Fibroblast of pulmonary artery (primary cell): ENCODE results near the gene PSAP.

Experiments used
- DNase-seq: peaks from one replicate; pipeline ENCODE4 v3.0.0-alpha.2; 2010; ENCODE audit warnings: low read depth
- H3K4me3 ChIP-seq: replicated peaks from 2 replicates; pipeline ENCODE4 v1.5.1; 2011; ENCODE audit warnings: low read depth, mild to moderate bottlenecking, control low read depth, low read length, moderate library complexity
- TF ChIP-seq, protein P1 (sequence below): IDR thresholded peaks from 2 replicates; pipeline ENCODE4 v1.5.1; 2011; ENCODE audit warnings: mild to moderate bottlenecking, control low read depth, low read length, inconsistent platforms; ENCODE audit errors: missing control alignments

Gene PSAP

GRCh38 chr10:71846816-71847215 is 4.2 kb downstream of the PSAP start:
- DNase-seq, result no peak
- TF ChIP-seq, protein P1, sequence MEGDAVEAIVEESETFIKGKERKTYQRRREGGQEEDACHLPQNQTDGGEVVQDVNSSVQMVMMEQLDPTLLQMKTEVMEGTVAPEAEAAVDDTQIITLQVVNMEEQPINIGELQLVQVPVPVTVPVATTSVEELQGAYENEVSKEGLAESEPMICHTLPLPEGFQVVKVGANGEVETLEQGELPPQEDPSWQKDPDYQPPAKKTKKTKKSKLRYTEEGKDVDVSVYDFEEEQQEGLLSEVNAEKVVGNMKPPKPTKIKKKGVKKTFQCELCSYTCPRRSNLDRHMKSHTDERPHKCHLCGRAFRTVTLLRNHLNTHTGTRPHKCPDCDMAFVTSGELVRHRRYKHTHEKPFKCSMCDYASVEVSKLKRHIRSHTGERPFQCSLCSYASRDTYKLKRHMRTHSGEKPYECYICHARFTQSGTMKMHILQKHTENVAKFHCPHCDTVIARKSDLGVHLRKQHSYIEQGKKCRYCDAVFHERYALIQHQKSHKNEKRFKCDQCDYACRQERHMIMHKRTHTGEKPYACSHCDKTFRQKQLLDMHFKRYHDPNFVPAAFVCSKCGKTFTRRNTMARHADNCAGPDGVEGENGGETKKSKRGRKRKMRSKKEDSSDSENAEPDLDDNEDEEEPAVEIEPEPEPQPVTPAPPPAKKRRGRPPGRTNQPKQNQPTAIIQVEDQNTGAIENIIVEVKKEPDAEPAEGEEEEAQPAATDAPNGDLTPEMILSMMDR, result no peak
- H3K4me3 ChIP-seq, result no peak overlapping the region

- H3K4me3 ChIP-seq, result no peak overlapping the region
- TF ChIP-seq, protein P1, result no peak
- no peak for DNase-seq
These were observed 5.3 kb downstream of the PSAP start for GRCh38 chr10:71845410-71846405.

DNA sequence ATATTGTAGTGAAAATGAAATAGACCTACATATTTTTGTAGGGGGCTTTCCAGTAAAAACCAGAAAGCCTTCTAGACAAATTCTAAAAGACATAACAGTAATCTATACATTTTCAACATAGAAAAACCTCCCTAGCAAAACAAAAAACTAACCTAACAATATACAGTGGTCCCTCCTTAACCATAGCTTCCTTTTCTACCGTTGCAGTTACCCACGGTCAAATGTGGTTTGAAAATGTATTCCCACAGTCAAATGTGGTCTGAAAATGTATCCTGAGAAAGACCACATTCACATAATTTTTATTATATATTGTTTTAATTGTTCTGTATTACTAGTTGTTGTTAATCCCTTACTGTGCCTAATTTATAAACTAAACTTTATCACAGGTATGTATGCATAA is 6.4 kb downstream of the PSAP start:
- TF ChIP-seq, protein P1, result no peak
- no peak for DNase-seq
- no peak overlapping the region for H3K4me3 ChIP-seq

DNA sequence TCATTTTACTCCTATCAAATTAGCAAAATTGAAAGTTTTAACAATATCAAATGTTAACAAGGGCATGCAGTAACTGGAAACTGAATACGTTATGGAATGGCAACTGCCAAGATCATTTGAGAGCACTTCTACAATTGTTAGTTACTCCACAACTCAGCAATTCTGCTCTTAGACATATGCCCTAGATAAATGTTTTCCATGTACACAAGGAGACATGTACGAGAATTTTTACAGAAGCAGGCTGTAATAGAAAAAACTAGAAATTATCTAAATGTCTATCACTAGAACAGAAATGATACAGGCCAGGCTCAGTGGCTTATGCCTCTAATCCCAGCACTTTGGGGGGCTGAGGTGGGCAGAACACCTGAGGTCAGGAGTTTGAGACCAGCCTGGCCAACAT is 7.0 kb downstream of the PSAP start:
- no peak for DNase-seq
- no peak overlapping the region for H3K4me3 ChIP-seq
- TF ChIP-seq, protein P1, result no peak

DNA sequence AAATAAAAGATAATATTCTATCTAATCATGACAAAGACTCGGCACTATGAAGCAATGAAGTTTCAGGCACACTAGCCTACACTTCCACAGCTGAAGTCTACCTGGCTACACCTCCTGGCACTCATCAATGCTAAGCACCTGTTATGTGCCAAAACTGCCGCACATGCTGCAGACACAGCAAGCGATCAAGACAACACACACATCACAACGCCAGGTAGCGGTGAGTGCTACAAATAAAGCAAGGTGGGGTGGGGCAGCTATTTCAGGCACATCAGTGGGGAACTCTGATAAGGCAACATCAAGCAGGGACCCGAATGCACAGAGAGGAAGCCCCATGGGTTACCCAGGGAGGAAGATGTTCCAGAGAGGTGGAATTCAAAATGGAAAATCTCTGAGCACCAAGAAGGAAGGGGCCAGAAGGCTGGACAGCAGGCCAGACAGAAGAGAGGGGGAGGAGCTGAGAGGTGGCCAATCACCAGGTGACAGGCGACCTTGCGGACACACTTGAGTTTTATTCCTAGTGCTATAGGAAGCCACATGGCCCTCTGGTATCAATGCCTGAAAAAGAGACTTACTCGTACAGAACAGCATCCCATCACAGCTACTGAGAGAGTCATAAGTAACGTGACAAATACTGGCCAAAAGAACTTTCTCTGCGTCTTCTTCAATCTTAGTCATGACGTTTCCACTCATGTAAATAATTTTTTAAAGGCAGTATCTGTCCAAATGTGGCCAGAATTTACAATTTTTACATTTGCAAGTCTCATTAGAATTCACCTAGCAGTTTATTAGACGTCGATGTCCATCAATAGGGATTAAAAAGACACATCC is 8.0 kb downstream of the PSAP start:
- no peak for DNase-seq
- no peak overlapping the region for H3K4me3 ChIP-seq
- TF ChIP-seq, protein P1, result no peak

GRCh38 chr10:71842422-71842821 is 8.6 kb downstream of the PSAP start:
- H3K4me3 ChIP-seq, result no peak overlapping the region
- DNase-seq, result no peak
- TF ChIP-seq, protein P1, result no peak
